ENCODE results near the gene MYBPC3.
"Not testable (repeated sequence)": the region's sequence is repeated elsewhere in the genome, so short reads cannot be mapped to it uniquely, and the experiment has no call there.

The MYBPC3 gene

DNA sequence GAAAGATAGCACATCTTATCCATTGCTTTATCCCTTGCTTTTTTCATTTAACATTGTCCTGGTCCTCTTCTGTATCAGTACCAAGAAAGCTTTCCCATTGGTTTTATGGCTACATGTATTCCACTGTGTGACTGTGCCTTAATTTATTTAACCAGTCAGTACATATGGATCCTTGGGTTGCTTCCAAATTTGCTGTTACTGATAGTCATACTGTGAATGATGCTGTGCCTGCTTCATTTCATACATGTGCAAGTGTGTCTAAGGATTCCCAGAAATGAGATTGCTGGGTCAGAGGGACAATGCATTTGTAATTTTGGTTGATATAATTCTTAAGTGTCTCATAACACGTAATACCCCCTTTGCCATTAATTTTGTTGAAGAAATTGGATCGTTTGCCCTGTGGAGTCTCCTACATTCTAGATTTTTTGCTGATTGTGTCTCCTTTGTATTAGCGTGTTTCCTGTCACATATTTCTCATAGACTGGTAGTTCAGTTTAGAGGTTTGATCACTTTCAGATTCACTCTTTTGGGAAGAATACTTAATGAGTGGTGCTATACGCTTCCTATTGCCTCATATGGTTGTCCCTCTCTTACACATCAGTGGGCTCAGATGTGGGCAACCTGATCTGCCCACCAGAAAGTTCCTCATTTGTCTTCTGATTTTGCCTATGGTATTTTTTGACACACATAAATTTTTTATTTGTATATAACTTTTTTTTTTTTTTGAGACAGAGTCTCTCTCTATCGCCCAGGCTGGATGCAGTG is 35.3 kb downstream of the MYBPC3 start:
- DNase-seq (ENCODE audit: low read depth) = no peak

DNA sequence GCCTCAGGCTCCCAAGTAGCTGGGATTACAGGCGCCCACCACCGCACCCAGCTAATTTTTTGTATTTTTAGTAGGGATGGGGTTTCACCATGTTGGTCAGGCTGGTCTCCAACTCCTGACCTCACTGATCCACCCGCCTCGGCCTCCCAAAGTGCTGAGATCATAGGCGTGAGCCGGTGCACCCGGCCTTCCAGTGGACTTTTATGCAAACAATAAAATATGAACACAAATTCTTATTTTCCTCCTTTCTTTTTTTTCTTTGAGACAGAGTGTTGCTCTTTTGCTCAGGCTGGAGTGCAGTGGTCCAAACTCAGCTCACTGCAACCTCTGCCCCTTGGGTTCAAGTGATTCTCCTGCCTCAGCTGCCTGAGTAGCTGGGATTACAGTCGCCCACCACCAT is 36.0 kb downstream of the MYBPC3 start:
- DNase-seq (ENCODE audit: low read depth) = not testable (repeated sequence)

DNA sequence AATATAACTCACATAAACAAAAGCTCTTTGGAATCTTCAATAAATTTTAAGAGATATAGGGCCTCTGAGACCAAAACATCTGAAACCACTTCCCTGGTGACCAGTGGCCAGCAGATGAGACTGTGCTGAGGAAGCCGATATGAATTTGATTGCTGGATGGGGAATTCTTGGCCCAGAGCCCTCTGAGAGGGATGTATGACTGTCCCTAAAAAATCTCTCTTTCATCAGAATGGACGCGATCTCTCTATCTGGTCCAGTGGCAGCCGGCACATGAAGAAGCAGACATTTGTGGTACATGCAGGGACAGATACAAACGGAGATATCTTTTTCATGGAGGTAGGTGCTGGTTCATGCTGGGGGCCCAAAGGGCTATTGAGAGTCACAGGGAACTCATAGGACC is 37.5 kb downstream of the MYBPC3 start:
- no peak for DNase-seq (ENCODE audit: low read depth)

DNA sequence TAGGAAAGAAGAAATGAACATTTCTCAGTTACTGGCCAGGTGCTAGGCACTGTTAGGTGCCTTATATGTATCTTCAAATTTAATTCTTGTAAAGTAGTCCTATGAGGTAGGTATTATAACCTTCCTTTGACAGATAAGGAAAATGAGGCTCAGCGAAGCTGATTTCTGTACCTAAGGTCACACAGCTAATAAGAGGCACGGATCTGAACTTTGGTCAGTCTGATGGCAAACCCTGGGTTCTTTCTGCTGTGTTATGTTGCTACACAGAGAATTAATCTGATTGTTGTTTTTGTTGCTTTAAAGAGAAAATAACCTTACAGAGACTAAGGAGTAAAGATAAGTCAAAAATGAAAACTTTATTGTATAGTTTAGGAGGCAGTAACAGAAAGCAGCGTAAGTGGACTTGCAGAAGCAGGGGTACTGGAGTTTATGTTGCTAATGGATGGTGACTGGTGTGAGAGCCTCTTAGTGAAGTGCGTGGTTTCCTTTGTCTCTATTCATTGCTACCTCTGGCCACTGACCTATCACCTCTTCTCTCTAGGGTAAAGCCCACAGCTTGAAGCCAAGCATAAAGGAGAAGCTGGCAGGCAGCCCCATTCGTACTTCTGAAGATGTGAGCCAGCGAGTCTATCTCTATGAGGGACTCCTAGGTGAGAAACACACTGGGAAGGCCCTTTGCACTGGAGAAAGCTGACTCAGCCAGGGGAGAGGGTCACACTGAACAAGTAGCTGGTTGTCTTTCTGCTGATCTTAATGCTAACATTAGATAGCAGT is 44.3 kb downstream of the MYBPC3 start:
- no peak for DNase-seq (ENCODE audit: low read depth)

DNA sequence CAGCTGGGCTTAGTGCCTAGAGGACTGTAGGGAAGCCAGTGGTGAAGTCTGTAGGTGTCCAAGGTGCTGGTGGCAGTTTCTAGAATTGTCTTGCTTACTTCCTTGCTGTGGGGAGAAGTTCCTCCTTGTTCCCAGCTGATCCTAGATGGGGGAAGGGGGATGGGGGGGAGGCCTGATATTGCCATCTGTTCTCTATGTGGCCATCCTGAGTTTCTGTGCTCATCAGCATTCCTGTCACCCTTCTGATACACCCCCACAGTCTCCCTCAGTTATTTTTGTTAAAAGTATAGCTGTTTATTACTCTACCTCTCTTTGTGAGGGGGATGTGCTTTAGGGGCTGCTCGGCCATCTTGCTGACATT is 46.0 kb downstream of the MYBPC3 start:
- DNase-seq (ENCODE audit: low read depth) = no peak

DNA sequence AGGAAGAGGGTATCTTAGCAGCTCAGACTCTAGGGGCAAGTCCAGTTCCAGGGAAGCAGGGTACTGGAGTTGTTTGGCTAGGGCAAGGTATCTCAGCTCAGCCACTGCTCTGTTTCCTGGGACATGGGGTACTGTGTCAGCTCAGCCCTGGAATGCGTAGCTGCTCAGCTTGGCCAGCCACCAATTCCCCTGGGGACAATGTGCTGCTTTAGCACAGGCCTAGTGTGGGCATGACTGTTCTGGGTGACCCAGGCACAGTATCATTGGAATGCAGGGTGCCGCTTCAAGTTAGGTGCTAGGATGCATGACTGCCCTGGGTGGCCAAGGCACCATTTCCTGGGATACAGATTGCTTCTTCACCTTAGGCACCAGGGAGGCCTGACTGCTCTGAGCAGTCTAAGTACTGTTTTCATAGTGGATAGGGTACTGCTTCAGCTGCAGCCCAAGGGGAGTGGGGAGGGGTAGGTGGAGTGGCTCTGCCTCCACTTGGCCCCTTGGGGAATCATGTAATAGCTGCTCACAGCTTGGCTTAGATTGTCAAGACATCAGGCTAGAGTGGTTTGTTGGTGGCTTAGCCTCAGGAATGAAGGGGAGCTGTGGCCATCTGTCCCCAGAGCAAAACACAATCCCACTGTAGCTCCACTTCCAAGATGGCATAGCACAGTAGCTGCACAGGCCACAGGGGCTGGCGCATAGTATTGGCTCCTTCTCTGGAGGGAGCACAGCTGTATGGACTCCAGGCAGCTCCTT is 46.6 kb downstream of the MYBPC3 start:
- no peak for DNase-seq (ENCODE audit: low read depth)

DNA sequence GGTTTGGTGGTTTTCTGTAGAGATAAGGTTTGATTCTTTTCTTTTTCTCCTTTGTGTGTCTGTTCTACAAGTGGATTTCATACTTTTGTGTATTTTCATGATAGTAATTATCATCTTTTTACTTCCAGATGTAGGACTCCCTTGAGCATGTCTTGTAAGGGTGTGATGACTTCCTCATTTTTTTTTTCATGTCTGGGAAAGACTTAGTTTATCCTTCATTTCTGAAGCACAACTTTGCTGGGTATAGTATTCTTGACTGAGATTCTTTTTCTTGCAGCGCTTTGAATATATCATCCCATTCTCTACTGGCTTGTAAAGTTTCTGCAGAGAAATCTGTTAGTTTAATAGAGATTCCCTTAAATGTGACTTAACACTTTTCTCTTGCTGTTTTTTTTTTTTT is 49.6 kb downstream of the MYBPC3 start:
- DNase-seq (ENCODE audit: low read depth) = no peak

DNA sequence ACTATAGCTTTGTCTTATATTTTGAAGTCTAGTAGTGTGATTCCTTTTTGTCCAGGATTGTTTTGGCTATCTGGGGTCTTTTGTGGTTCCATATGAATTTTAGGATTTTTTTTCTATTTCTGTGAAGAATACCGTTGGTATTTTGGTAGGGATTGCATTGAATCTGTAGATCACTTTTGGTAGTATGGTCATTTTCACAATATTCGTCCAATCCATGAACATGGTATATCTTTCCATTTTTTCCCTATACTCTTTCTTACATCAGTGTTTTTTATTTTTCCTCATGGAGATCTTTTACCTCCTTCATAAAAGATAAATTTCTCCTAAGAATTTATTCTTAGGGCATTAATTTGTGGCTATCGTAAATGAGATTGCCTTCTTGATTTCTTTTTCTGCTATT is 53.4 kb downstream of the MYBPC3 start:
- DNase-seq (ENCODE audit: low read depth) = no peak

DNA sequence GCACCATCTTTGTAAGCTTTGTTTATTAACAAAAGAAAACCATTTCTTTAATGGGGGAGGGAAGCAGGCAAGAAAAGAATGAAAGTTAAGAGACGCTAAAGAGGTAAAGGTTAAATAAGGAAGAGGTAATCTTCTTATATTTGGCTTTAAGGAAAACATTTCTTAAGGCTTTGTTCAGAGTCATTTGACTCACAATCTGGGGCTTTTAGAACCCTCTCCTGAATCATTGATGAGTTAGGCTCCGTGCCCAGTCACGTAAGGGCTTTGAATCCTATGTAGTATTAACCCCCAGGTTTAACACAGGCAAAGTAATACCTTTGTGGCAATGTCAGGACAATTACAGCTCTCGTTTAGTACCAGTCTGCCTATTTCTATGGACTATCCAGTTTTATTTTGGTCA is 56.5 kb downstream of the MYBPC3 start:
- DNase-seq (ENCODE audit: low read depth) = no peak

DNA sequence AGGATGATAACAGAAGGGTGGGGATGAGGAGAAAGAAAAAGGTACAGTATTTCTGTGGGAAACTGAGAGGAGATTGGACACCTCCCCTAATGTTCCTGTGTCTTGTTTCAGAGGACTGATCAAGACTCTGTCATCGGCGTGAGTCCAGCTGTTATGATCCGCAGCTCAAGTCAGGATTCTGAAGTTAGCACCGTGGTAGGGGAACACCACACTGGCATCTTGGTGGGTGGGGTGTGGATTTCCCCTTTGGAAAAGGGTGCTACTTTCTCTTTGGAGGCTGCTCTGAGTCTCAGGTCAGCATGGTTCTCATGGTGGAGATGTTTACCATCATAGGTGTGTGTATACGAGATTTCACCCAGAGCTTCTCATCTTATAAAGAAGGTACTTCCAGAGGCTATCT is 57.1 kb downstream of the MYBPC3 start:
- DNase-seq (ENCODE audit: low read depth) = no peak

DNA sequence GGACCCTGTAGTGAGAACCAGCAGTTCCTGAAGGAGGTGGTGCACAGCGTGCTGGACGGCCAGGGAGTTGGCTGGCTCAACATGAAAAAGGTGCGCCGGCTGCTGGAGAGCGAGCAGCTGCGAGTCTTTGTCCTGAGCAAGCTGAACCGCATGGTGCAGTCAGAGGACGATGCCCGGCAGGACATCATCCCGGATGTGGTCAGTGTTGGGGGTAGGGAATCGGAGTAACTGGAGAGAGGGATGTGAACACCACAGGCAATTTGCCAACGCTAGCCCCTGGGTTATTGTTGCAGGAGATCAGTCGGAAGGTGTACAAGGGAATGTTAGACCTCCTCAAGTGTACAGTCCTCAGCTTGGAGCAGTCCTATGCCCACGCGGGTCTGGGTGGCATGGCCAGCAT is 62.6 kb downstream of the MYBPC3 start:
- DNase-seq (ENCODE audit: low read depth) = no peak

DNA sequence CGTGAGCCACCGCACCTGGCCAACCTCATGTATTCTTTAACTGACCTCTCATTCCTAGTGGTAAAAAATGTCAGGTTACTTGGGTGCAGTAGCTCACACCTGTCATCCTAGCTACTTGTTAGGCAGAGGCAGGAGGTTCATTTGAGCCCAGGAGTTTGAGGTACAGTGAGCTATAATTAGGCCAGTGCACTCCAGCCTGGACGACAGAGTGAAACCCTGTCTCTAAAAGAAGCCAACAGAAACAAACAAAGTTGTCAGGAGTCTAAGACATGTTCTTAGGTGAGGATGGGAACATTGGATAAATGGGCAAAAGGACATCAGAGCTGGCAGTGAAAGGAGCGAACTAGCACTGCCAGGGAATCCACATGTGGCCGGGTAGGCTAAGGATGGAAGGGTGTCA is 64.4 kb downstream of the MYBPC3 start:
- no peak for DNase-seq (ENCODE audit: low read depth)

DNA sequence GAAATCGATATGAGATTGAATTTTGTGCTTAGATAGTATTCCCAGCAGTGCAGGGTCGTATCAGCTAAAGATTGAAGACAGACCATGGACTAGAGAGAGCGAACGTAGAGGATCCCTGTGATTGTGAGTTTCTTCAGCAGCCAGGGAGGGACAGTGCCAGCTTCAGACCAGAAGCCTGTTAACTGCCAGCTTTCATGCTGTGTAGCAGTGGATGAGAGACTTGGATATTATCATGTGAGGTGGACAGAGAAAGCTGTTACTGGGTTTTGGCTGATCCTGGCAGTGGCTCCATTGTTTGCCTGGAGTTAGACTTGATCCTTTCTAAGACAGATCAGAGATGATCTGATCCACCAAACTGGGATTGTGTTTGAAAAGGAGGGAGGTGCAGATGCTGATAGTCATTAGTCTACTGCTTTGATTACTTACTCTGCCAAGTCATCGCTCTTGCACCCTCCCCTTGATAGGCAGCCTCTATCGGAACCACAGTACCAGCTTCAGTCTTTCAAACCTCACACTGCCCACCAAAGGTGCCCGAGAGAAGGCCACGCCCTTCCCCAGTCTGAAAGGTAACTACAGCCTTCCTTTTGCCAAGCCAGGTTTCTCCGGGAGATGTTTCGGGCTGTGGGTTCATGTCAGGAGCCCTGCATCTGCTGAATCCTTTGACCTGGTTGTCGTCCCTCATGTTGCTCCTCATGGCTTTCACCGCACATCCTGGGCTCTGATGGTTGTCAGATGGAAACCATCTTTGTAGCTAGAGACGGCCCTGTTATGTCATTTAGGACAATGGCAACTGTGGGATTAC is 66.3 kb downstream of the MYBPC3 start:
- DNase-seq (ENCODE audit: low read depth) = no peak

DNA sequence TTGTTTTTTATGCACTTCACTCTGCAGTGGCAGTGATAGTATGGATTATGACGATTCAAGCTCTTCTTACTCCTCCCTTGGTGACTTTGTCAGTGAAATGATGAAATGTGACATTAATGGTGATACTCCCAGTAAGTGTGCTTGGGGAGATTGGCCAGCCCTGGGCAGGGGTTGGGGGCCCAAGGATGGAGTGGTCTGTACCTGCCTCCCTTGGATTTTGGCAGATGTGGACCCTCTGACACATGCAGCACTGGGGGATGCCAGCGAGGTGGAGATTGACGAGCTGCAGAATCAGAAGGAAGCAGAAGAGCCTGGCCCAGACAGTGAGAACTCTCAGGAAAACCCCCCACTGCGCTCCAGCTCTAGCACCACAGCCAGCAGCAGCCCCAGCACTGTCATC is 68.4 kb downstream of the MYBPC3 start:
- no peak for DNase-seq (ENCODE audit: low read depth)

DNA sequence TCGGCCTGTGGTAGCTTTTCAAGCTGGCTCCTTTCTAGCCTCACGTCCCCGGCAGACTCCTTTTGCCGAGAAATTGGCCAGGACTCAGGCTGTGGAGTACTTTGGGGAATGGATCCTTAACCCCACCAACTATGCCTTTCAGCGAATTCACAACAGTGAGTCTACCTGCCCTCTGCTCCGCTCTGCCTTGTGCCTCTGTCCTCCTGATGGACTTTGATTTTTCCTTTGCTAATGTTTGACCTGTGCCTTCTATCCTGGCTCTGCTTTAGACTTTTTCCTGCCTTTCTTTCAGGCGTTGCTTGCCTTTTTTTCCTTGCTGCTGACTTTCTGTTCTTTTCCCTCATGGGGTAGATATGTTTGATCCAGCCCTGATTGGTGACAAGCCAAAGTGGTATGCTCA is 70.0 kb downstream of the MYBPC3 start:
- no peak for DNase-seq (ENCODE audit: low read depth)
